Epithelial cell of prostate (primary cell): Measurements from ENCODE around the gene THPO.
A peak's percentile ranks its signal among the peaks of the same experiment; 100 is the strongest.

ENCODE experiments used
- DNase-seq: peaks from one replicate; pipeline ENCODE4 v3.0.0-alpha.2; 2011; ENCODE audit warnings: low read depth, low spot score
- H3K27ac ChIP-seq: fragments of 450-650 bp; 2 replicates; pipeline ENCODE4 v1.5.1; 2017; ENCODE audit warnings: mild to moderate bottlenecking

THPO gene

GRCh38 chr3:184368586-184369183 lies 9.3 kb downstream of the THPO start:
- H3K27ac ChIP-seq: no peak overlapping the region
- DNase-seq: no peak

DNA sequence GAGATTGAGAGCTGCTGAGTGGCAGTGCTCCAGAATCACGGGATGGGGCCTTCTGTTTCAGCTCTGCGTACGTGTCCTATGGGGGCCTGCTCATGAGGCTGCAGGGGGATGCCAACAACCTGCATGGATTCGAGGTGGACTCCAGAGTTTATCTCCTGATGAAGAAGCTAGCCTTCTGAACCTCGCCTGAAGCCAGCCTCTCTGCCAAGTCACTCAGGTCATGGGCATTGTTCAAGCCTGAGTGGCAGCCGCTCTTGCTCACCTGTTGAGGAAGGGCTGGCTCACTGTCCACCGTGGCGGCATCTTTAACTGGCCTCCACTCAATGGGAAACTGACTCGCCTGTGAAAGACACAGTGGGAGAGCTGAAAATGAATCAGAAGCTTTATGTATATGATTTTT lies 9.9 kb downstream of the THPO start:
- DNase-seq: no peak

GRCh38 chr3:184366619-184367289 lies 11.3 kb downstream of the THPO start:
- no peak for DNase-seq
- H3K27ac ChIP-seq: no peak overlapping the region

More for the DNA sequence above, 9.9 kb downstream of the THPO start:
- H3K27ac ChIP-seq: no peak overlapping the region

GRCh38 chr3:184362668-184363546 lies 15.1 kb downstream of the THPO start:
- H3K27ac ChIP-seq: peak overlapping the region; percentile 97
- peak; percentile 90 for DNase-seq

GRCh38 chr3:184361932-184362667 lies 15.9 kb downstream of the THPO start:
- peak; percentile 10 for DNase-seq
- H3K27ac ChIP-seq: peak overlapping the region; percentile 97

DNA sequence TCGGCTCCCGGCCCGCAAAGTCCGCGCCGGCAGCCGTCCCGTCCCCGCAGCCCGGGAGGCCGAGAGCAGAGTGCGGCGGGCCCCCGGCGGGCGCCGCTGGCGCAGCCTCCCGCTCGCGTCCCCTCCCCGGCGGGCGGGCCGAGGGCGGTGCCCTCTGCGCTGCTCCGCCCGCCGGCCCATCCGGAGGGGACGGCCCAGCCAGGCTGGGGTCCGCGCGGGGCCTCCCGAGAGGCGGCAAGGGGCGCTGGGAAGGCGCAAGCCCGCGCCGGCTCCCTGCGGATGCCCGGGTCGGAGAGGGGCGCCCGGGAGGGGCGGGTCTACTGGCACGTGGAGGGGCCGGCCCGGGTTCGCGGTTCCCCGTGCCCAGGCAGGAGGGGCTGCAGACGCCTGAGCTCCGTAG lies 16.5 kb downstream of the THPO start, which contains the start of the genes CLCN2 and POLR2H:
CLCN2 (minus strand) TSS at position 74 of the 400 bp plus-strand sequence. CDS start 126 bp downstream, outside the sequence.
POLR2H (plus strand) TSS at position 179 of the 400 bp plus-strand sequence. CDS start 1,783 bp downstream, outside the sequence.
- peak within 1 kb of the TSS; percentile 97 for H3K27ac ChIP-seq
- no peak for DNase-seq

- H3K27ac ChIP-seq: peak overlapping the region; percentile 97
- no peak for DNase-seq
Measured at GRCh38 chr3:184360929-184361531, 17.0 kb downstream of the THPO start.

DNA sequence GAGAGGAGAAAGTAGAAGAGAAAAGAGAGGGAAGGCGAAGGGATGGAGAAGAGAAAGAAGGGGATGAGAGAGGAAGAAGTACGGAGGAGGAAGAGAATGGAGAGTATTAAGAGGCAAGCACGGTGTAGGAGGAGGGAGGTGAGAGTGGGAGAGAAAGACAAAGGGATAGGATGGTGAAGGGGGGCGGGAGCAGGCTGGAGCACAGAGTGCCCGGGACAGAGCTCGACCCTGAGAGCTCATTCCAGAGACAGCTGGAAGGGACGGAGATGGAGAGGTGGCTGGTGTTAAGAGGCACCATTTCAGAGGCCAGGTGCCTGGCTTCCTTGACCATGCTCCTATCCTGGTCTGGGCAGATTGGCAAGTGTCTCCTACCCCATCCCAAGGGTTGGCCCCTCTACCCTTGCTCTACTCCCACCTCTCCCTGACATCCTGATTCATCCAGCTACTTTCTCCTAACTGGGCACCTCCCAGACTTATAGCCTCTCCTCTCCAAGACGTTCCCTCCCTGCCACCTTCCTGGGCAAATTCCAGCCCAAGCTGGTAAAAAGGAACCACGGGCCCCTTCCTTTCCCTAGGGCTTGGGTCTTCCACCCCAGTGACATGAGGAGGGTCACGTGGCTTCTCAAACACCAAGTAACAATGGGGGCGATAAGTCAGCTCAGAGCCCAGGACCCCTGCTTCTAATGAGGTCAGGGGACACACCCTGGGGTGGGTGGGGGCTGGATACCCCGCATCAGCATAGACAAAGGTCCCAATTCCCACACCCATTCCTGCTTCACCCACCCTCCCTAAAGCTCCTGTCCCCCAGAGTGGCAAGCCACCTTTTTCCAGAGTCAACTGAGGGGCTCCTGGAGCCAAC lies 17.7 kb downstream of the THPO start:
- no peak overlapping the region for H3K27ac ChIP-seq

GRCh38 chr3:184359610-184360009 lies 18.4 kb downstream of the THPO start:
- no peak overlapping the region for H3K27ac ChIP-seq
- DNase-seq: no peak

More for the DNA sequence above, 17.7 kb downstream of the THPO start:
- DNase-seq: no peak

- H3K27ac ChIP-seq: no peak overlapping the region
- no peak for DNase-seq
Measured at GRCh38 chr3:184358921-184359350, 19.1 kb downstream of the THPO start.

DNA sequence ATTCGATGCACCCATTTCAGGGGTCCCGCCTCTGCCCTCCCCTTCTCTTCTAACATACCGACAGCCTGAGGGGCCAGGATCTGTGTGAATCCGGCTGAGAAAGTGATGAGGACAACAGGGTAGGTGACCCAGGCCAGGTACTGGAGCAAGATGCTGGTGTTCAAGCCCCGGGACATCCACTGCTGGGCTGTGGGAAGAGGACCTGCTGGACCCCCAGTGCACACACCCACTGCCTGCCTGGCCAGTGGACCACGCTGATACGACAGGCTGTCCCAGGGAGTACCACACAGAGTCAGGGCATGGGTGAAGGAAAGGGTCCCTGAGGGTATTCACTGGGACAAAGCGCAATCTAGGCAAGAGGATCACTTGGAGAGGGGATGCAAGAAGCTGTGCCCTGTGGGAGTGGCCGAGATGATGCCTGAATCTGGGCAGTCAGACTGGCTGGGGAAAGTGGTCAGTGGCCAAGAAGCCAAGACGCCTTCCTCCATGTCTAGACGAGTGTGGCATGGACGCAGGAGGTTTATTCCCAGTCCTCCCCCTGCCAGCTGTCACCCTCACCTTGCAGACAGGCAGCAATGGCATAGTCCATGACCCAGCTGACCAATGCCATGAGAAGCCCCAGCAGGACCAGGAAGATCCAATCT lies 19.8 kb downstream of the THPO start:
- no peak for DNase-seq
- H3K27ac ChIP-seq: no peak overlapping the region

DNA sequence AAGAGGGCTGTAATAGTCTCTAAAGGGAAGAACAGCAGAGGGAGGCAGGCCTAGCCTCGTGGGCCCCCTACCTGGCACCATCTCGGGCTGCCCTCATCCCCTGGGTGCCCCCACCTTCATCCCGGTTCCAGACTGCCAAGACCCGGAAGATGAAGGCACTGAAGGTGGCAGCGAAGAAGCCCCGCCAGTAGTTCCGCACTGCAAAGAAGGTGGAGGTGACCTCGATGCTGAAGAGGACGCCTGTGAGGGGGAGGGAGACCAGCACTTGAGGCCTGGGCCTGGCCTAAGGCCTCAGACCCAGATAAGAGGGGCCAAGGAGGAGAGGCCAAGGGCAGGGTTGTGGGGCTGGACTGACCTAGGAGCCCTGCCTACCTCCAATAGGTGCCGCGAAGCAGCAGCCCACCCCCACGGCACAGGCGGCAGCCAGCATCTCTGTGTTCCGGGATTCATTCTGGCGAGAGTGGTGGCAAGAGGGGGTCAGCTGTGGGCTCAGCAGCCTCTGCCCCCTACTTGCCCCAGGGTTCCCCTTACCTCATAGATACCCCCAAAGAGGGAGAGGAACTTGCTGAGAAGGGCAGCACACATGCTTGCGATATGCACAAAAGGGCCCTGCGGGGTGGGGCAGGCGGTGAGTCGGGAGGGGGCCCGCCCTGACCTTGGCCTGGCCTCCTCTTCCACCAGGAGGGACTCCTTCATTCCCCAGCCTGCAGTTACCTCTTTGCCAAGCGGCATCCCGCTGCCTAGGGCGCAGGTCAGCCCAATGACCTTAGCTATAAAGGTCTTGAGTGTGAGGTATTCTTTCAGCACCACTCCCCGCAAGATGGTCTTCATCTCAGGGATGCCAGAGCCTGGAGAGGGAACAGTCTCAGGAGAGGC lies 20.5 kb downstream of the THPO start:
- DNase-seq: no peak
- no peak overlapping the region for H3K27ac ChIP-seq

GRCh38 chr3:184355261-184356040 lies 22.6 kb downstream of the THPO start:
- no peak overlapping the region for H3K27ac ChIP-seq
- DNase-seq: no peak

GRCh38 chr3:184354754-184355153 lies 23.3 kb downstream of the THPO start:
- no peak for DNase-seq
- H3K27ac ChIP-seq: no peak overlapping the region

- DNase-seq: no peak
- H3K27ac ChIP-seq: no peak overlapping the region
Measured at GRCh38 chr3:184354121-184354728, 23.8 kb downstream of the THPO start.

DNA sequence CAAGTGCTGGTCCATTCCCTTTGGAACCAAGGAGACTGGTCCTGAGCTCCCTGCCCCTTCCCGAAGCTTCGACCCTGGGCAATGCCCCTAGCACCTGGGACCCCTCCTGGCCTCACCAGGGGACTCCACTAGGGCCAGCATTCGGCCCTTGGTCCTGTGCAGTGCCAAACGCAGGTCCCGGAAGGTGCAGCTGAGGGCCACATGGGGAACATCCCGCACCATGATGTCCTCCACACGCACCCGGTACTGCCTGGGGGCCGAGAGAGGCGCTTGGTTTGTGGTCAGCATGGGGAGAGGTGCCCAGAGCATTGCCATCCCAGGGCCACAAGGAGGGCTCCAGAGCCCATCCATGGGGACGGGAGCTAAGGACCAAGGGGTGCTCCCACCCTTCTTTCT lies 24.5 kb downstream of the THPO start:
- no peak overlapping the region for H3K27ac ChIP-seq
- DNase-seq: no peak
